ENCODE measurements around the gene CAPN2.

DNA sequence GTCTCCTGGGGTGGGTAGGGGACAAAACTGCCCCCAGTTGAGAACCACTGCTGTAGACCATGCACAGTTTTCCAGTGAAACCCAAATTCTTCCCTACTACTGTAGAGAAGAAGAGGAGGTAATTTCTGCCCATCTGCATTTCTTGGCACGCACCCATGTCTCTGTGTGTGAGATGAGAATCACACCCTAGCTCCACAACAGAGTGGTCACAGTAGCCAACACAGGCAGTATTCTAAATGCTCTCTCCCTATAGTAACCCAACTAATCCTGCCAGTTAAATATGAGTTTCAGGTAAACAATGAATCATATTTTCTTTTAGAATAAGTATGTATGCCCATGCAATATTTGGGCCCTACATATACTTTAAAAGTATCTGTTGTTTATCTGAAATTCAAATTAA is 1.2 kb upstream of the CAPN2 start:
- TF ChIP-seq CSDC2 (CRISPR knock-in tag; IDR thresholded peaks at IDR 0.05) (no peak), ESRRG (CRISPR knock-in tag; IDR thresholded peaks at IDR 0.05) (no peak), ZFP3 (CRISPR knock-in tag; IDR thresholded peaks at IDR 0.05) (no peak), TOX (CRISPR knock-in tag; IDR thresholded peaks at IDR 0.05; ENCODE audit: borderline replicate concordance) (no peak), RARB (CRISPR knock-in tag; IDR thresholded peaks at IDR 0.05) (no peak), OSR1 (CRISPR knock-in tag; IDR thresholded peaks at IDR 0.05) (no peak), ZFP30 (CRISPR knock-in tag; IDR thresholded peaks at IDR 0.05) (no peak), ARNTL (CRISPR knock-in tag; IDR thresholded peaks at IDR 0.05; ENCODE audit: borderline replicate concordance, low read depth) (no peak), TCF4 (CRISPR knock-in tag; IDR thresholded peaks at IDR 0.05; ENCODE audit: borderline replicate concordance) (no peak)
- TF ChIP-seq, protein P1, sequence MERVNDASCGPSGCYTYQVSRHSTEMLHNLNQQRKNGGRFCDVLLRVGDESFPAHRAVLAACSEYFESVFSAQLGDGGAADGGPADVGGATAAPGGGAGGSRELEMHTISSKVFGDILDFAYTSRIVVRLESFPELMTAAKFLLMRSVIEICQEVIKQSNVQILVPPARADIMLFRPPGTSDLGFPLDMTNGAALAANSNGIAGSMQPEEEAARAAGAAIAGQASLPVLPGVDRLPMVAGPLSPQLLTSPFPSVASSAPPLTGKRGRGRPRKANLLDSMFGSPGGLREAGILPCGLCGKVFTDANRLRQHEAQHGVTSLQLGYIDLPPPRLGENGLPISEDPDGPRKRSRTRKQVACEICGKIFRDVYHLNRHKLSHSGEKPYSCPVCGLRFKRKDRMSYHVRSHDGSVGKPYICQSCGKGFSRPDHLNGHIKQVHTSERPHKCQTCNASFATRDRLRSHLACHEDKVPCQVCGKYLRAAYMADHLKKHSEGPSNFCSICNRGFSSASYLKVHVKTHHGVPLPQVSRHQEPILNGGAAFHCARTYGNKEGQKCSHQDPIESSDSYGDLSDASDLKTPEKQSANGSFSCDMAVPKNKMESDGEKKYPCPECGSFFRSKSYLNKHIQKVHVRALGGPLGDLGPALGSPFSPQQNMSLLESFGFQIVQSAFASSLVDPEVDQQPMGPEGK (CRISPR knock-in tag; IDR thresholded peaks at IDR 0.05; ENCODE audit: borderline replicate concordance) = no peak
- TF ChIP-seq, protein P2, sequence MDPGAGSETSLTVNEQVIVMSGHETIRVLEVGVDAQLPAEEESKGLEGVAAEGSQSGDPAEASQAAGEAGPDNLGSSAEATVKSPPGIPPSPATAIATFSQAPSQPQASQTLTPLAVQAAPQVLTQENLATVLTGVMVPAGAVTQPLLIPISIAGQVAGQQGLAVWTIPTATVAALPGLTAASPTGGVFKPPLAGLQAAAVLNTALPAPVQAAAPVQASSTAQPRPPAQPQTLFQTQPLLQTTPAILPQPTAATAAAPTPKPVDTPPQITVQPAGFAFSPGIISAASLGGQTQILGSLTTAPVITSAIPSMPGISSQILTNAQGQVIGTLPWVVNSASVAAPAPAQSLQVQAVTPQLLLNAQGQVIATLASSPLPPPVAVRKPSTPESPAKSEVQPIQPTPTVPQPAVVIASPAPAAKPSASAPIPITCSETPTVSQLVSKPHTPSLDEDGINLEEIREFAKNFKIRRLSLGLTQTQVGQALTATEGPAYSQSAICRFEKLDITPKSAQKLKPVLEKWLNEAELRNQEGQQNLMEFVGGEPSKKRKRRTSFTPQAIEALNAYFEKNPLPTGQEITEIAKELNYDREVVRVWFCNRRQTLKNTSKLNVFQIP (CRISPR knock-in tag; IDR thresholded peaks at IDR 0.05; ENCODE audit: borderline replicate concordance, low read depth) = no peak
- TF ChIP-seq, protein P3, sequence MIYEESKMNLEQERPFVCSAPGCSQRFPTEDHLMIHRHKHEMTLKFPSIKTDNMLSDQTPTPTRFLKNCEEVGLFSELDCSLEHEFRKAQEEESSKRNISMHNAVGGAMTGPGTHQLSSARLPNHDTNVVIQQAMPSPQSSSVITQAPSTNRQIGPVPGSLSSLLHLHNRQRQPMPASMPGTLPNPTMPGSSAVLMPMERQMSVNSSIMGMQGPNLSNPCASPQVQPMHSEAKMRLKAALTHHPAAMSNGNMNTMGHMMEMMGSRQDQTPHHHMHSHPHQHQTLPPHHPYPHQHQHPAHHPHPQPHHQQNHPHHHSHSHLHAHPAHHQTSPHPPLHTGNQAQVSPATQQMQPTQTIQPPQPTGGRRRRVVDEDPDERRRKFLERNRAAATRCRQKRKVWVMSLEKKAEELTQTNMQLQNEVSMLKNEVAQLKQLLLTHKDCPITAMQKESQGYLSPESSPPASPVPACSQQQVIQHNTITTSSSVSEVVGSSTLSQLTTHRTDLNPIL (CRISPR knock-in tag; IDR thresholded peaks at IDR 0.05; ENCODE audit: low read depth) = no peak
- TF ChIP-seq, protein P4, sequence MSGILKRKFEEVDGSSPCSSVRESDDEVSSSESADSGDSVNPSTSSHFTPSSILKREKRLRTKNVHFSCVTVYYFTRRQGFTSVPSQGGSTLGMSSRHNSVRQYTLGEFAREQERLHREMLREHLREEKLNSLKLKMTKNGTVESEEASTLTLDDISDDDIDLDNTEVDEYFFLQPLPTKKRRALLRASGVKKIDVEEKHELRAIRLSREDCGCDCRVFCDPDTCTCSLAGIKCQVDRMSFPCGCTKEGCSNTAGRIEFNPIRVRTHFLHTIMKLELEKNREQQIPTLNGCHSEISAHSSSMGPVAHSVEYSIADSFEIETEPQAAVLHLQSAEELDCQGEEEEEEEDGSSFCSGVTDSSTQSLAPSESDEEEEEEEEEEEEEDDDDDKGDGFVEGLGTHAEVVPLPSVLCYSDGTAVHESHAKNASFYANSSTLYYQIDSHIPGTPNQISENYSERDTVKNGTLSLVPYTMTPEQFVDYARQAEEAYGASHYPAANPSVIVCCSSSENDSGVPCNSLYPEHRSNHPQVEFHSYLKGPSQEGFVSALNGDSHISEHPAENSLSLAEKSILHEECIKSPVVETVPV (CRISPR knock-in tag; IDR thresholded peaks at IDR 0.05) = no peak
- TF ChIP-seq, protein P5, sequence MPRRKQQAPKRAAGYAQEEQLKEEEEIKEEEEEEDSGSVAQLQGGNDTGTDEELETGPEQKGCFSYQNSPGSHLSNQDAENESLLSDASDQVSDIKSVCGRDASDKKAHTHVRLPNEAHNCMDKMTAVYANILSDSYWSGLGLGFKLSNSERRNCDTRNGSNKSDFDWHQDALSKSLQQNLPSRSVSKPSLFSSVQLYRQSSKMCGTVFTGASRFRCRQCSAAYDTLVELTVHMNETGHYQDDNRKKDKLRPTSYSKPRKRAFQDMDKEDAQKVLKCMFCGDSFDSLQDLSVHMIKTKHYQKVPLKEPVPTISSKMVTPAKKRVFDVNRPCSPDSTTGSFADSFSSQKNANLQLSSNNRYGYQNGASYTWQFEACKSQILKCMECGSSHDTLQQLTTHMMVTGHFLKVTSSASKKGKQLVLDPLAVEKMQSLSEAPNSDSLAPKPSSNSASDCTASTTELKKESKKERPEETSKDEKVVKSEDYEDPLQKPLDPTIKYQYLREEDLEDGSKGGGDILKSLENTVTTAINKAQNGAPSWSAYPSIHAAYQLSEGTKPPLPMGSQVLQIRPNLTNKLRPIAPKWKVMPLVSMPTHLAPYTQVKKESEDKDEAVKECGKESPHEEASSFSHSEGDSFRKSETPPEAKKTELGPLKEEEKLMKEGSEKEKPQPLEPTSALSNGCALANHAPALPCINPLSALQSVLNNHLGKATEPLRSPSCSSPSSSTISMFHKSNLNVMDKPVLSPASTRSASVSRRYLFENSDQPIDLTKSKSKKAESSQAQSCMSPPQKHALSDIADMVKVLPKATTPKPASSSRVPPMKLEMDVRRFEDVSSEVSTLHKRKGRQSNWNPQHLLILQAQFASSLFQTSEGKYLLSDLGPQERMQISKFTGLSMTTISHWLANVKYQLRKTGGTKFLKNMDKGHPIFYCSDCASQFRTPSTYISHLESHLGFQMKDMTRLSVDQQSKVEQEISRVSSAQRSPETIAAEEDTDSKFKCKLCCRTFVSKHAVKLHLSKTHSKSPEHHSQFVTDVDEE (CRISPR knock-in tag; IDR thresholded peaks at IDR 0.05) = no peak

Measured in SK-N-SH treated with all-trans-retinoic acid at 6 μM for 48 hours (cell line).